Uterus (tissue), 2 donors: ENCODE data around the gene PLA2G4D.

Source experiments
- POLR2A ChIP-seq, 2 donors: fragments of 450-650 bp; IDR thresholded peaks; one replicate each; pipeline ENCODE4 v1.6.1; 2016; ENCODE audit warnings: antibody characterized with exemption in 2 of 2, mild to moderate bottlenecking in 1 of 2, moderate library complexity in 1 of 2
- TF ChIP-seq, protein P1 (sequence below), 4 experiments: fragments of 200-600 bp in 2 of 4; fragments of 450-650 bp in 2 of 4; sonication (generic) in 2 of 4; IDR thresholded peaks; one replicate each; pipeline ENCODE4 v1.5.1; 2016 to 2019; ENCODE audit warnings: antibody characterized with exemption in 4 of 4, mild to moderate bottlenecking in 2 of 4, moderate library complexity in 1 of 4

DNA sequence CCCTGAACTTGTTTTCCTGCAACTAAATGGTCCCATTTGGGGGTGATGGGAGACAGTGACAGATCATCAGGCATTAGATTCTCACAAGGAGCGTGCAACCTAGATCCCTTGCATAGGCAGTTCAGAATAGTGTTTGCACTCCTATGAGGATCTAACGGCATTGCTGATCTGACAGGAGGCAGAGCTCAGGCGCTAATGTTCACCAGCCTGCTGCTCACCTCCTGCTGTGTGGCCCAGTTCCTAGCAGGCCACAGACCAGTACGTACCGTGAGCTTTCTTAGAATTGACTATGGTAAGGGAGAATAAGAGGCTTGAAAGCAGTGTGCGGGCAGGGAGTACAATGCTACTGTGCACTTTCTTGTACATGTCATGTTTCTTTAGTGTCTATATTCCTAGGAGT, 56.0 kb downstream of the PLA2G4D start:
- TF ChIP-seq, protein P1, sequence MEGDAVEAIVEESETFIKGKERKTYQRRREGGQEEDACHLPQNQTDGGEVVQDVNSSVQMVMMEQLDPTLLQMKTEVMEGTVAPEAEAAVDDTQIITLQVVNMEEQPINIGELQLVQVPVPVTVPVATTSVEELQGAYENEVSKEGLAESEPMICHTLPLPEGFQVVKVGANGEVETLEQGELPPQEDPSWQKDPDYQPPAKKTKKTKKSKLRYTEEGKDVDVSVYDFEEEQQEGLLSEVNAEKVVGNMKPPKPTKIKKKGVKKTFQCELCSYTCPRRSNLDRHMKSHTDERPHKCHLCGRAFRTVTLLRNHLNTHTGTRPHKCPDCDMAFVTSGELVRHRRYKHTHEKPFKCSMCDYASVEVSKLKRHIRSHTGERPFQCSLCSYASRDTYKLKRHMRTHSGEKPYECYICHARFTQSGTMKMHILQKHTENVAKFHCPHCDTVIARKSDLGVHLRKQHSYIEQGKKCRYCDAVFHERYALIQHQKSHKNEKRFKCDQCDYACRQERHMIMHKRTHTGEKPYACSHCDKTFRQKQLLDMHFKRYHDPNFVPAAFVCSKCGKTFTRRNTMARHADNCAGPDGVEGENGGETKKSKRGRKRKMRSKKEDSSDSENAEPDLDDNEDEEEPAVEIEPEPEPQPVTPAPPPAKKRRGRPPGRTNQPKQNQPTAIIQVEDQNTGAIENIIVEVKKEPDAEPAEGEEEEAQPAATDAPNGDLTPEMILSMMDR (IDR thresholded peaks at IDR 0.05) = no peak
- TF ChIP-seq POLR2A (IDR thresholded peaks at IDR 0.05) = no peak
